ENCODE results near the gene BCL2L15.

BCL2L15 gene

GRCh38 chr1:113846391-113847035, 40.9 kb downstream of the BCL2L15 start:
- Histone ChIP-seq H3K9ac (ENCODE audit: low read length) (no peak overlapping the region), H3K36me3 (replicated peaks; ENCODE audit: insufficient read depth, low read length) (no peaks in the 10 kb centered on the region), H3K9me3 (replicated peaks; ENCODE audit: insufficient read depth, low read length) (no peaks in the 10 kb centered on the region), H3K27ac (ENCODE audit: low read length) (no peak overlapping the region), H3K4me2 (ENCODE audit: low read depth, low read length) (no peak overlapping the region), H3K79me2 (ENCODE audit: low read length) (no peaks in the 10 kb centered on the region), H3K4me1 (ENCODE audit: low read length) (no peaks in the 10 kb centered on the region), H3F3A (ENCODE audit: insufficient read depth, low read length) (no peaks in the 10 kb centered on the region), H3K27me3 (replicated peaks; ENCODE audit: insufficient read depth, low read length) (no peaks in the 10 kb centered on the region), H2AFZ (ENCODE audit: low read length) (no peak overlapping the region), H4K20me1 (ENCODE audit: insufficient read depth, low read length) (no peaks in the 10 kb centered on the region), H3K9me2 (replicated peaks; ENCODE audit: insufficient read depth, low read length) (no peaks in the 10 kb centered on the region), H3K4me3 (ENCODE audit: low read length) (no peak overlapping the region)
- DNase-seq = no peak
- TF ChIP-seq EZH2phosphoT487 (IDR thresholded peaks at IDR 0.05; ENCODE audit: low read length) (no peak), EZH2 (optimal IDR thresholded peaks at IDR 0.05; ENCODE audit: low read depth, low read length) (no peak)
- TF ChIP-seq, protein P1, sequence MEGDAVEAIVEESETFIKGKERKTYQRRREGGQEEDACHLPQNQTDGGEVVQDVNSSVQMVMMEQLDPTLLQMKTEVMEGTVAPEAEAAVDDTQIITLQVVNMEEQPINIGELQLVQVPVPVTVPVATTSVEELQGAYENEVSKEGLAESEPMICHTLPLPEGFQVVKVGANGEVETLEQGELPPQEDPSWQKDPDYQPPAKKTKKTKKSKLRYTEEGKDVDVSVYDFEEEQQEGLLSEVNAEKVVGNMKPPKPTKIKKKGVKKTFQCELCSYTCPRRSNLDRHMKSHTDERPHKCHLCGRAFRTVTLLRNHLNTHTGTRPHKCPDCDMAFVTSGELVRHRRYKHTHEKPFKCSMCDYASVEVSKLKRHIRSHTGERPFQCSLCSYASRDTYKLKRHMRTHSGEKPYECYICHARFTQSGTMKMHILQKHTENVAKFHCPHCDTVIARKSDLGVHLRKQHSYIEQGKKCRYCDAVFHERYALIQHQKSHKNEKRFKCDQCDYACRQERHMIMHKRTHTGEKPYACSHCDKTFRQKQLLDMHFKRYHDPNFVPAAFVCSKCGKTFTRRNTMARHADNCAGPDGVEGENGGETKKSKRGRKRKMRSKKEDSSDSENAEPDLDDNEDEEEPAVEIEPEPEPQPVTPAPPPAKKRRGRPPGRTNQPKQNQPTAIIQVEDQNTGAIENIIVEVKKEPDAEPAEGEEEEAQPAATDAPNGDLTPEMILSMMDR (IDR thresholded peaks at IDR 0.05; ENCODE audit: low read length) = no peak

- Histone ChIP-seq H3K27ac (ENCODE audit: low read length) (no peak overlapping the region), H2AFZ (ENCODE audit: low read length) (no peak overlapping the region), H3K9ac (ENCODE audit: low read length) (no peak overlapping the region), H3K4me3 (ENCODE audit: low read length) (no peak overlapping the region), H3K36me3 (replicated peaks; ENCODE audit: insufficient read depth, low read length) (no peaks in the 10 kb centered on the region), H3K27me3 (replicated peaks; ENCODE audit: insufficient read depth, low read length) (no peaks in the 10 kb centered on the region), H3K79me2 (ENCODE audit: low read length) (no peaks in the 10 kb centered on the region), H3K4me1 (ENCODE audit: low read length) (no peaks in the 10 kb centered on the region), H3K9me2 (replicated peaks; ENCODE audit: insufficient read depth, low read length) (no peaks in the 10 kb centered on the region), H3F3A (ENCODE audit: insufficient read depth, low read length) (no peaks in the 10 kb centered on the region), H4K20me1 (ENCODE audit: insufficient read depth, low read length) (no peaks in the 10 kb centered on the region), H3K9me3 (replicated peaks; ENCODE audit: insufficient read depth, low read length) (no peaks in the 10 kb centered on the region), H3K4me2 (ENCODE audit: low read depth, low read length) (no peak overlapping the region)
- no peak for TF ChIP-seq EZH2 (optimal IDR thresholded peaks at IDR 0.05; ENCODE audit: low read depth, low read length)
- TF ChIP-seq, protein P1 (IDR thresholded peaks at IDR 0.05; ENCODE audit: low read length) = no peak
- TF ChIP-seq EZH2phosphoT487 (IDR thresholded peaks at IDR 0.05; ENCODE audit: low read length) = no peak
- DNase-seq = no peak
Measured at GRCh38 chr1:113836534-113836933, 50.8 kb downstream of the BCL2L15 start.

GRCh38 chr1:113835686-113836290, 51.6 kb downstream of the BCL2L15 start:
- H3K4me2 ChIP-seq (ENCODE audit: low read depth, low read length) = no peak overlapping the region
- no peaks in the 10 kb centered on the region for H3K4me1 ChIP-seq (ENCODE audit: low read length)
- DNase-seq = peak; percentile 29
- no peak overlapping the region for H3K9ac ChIP-seq (ENCODE audit: low read length)
- no peaks in the 10 kb centered on the region for H3K79me2 ChIP-seq (ENCODE audit: low read length)
- no peak overlapping the region for H3K27ac ChIP-seq (ENCODE audit: low read length)
- TF ChIP-seq, protein P1 (IDR thresholded peaks at IDR 0.05; ENCODE audit: low read length) = peak; percentile 31
- TF ChIP-seq EZH2phosphoT487 (IDR thresholded peaks at IDR 0.05; ENCODE audit: low read length) = no peak
- H3K27me3 ChIP-seq (replicated peaks; ENCODE audit: insufficient read depth, low read length) = no peaks in the 10 kb centered on the region
- no peaks in the 10 kb centered on the region for H3K9me3 ChIP-seq (replicated peaks; ENCODE audit: insufficient read depth, low read length)
- no peaks in the 10 kb centered on the region for H3K36me3 ChIP-seq (replicated peaks; ENCODE audit: insufficient read depth, low read length)
- H3K4me3 ChIP-seq (ENCODE audit: low read length) = no peak overlapping the region
- H2AFZ ChIP-seq (ENCODE audit: low read length) = no peak overlapping the region
- H4K20me1 ChIP-seq (ENCODE audit: insufficient read depth, low read length) = no peaks in the 10 kb centered on the region
- no peaks in the 10 kb centered on the region for H3F3A ChIP-seq (ENCODE audit: insufficient read depth, low read length)
- H3K9me2 ChIP-seq (replicated peaks; ENCODE audit: insufficient read depth, low read length) = no peaks in the 10 kb centered on the region

Data from MM.1S (cell line).